ENCODE measurements around the gene PLA2G6.

GRCh38 chr22:38192475-38192863, 10.8 kb upstream of the PLA2G6 start:
- TF ChIP-seq CTCF (conservative IDR thresholded peaks at IDR 0.05) (no peak), EZH2 (IDR thresholded peaks at IDR 0.05; ENCODE audit: low read depth) (no peak)
